ENCODE results near the gene PLA2G4C.

PLA2G4C gene

GRCh38 chr19:47998800-47999199, 111.8 kb downstream of the PLA2G4C start:
- no peak for DNase-seq

Data from hypothalamus (tissue), 51 donors.